CD14-positive monocyte (primary cell): ENCODE results near the gene SDR42E1. TPM values are rescaled to one million over a fixed set of nuclear protein-coding genes. Genes with fewer than 3 reads are reported as not detected.

ENCODE experiments used
- DNase-seq, 3 donors: peaks; one replicate each; pipeline ENCODE4 v3.0.0-alpha.2; 2011 to 2022
- H2AFZ ChIP-seq: 2 replicates; pipeline ENCODE4 v1.6.0; 2012; ENCODE audit warnings: mild to moderate bottlenecking, low read depth, low read length, inconsistent platforms; ENCODE audit not compliant: insufficient read depth, poor library complexity, severe bottlenecking
- H3K27ac ChIP-seq, 2 donors: 1 replicate in 1 of 2; 2 replicates in 1 of 2; pipeline ENCODE4 v1.5.1; 2012 to 2013; ENCODE audit warnings: low read length in 2 of 2, control low read depth in 1 of 2, inconsistent platforms in 1 of 2, low read depth in 1 of 2, mild to moderate bottlenecking in 1 of 2
- H3K27me3 ChIP-seq, 2 donors: one replicate each; pipeline versions ENCODE4 v1.6.0 to v1.6.1; 2011 to 2013; ENCODE audit warnings: low read length in 2 of 2; ENCODE audit not compliant: control insufficient read depth in 2 of 2, insufficient read depth in 2 of 2
- H3K36me3 ChIP-seq, 2 donors: replicated peaks in 1 of 2; 1 replicate in 1 of 2; 2 replicates in 1 of 2; pipeline versions ENCODE4 v1.5.1 to v1.6.1; 2012 to 2013; ENCODE audit warnings: low read length in 2 of 2, control low read depth in 1 of 2, inconsistent platforms in 1 of 2, mild to moderate bottlenecking in 1 of 2; ENCODE audit not compliant: insufficient read depth in 2 of 2, control insufficient read depth in 1 of 2
- H3K4me1 ChIP-seq, 2 donors: 1 replicate in 1 of 2; 2 replicates in 1 of 2; pipeline versions ENCODE4 v1.5.1 to v1.6.1; 2012 to 2013; ENCODE audit warnings: low read length in 2 of 2, control low read depth in 1 of 2, inconsistent platforms in 1 of 2, mild to moderate bottlenecking in 1 of 2, moderate library complexity in 1 of 2; ENCODE audit not compliant: insufficient read depth in 2 of 2, control insufficient read depth in 1 of 2
- H3K4me2 ChIP-seq: replicated peaks from 2 replicates; pipeline ENCODE3; 2012; ENCODE audit warnings: low read length, moderate library complexity, mild to moderate bottlenecking; ENCODE audit not compliant: poor library complexity, severe bottlenecking; ENCODE audit errors: extremely low read depth
- H3K4me3 ChIP-seq, 3 experiments: fragments of 200-600 bp in 1 of 3; sonication (generic) in 1 of 3; replicated peaks in 1 of 3; 1 replicate in 2 of 3; 2 replicates in 1 of 3; pipeline ENCODE4 v1.5.1; 2011 to 2013; ENCODE audit warnings: low read length in 3 of 3, mild to moderate bottlenecking in 3 of 3, control low read depth in 2 of 3, low read depth in 2 of 3, inconsistent platforms in 1 of 3, moderate library complexity in 1 of 3
- H3K79me2 ChIP-seq: 2 replicates; pipeline ENCODE4 v1.6.0; 2012; ENCODE audit warnings: mild to moderate bottlenecking, control low read depth, inconsistent platforms, low read length, moderate library complexity; ENCODE audit not compliant: insufficient read depth
- H3K9ac ChIP-seq: 2 replicates; pipeline ENCODE4 v1.6.0; 2017; ENCODE audit warnings: low read length, mild to moderate bottlenecking; ENCODE audit not compliant: insufficient read depth, poor library complexity, severe bottlenecking
- H3K9me3 ChIP-seq, 2 donors: replicated peaks in 1 of 2; 1 replicate in 1 of 2; 2 replicates in 1 of 2; pipeline versions ENCODE4 v1.5.1 to v1.6.1; 2012 to 2013; ENCODE audit warnings: low read length in 2 of 2, control low read depth in 1 of 2; ENCODE audit not compliant: control insufficient read depth in 1 of 2, insufficient read depth in 1 of 2
- H4K20me1 ChIP-seq: 2 replicates; pipeline ENCODE4 v1.6.0; 2012; ENCODE audit warnings: mild to moderate bottlenecking, low read length, control low read depth, moderate library complexity; ENCODE audit not compliant: insufficient read depth
- H3K27ac Mint-ChIP-seq, 7 donors: one replicate each; pipeline ENCODE4 v1.8.0; 2020; ENCODE audit warnings: mild to moderate bottlenecking in 7 of 7, mixed read lengths in 7 of 7, moderate library complexity in 6 of 7, inconsistent platforms in 2 of 7
- H3K27me3 Mint-ChIP-seq, 3 donors: one replicate each; pipeline ENCODE4 v1.8.0; 2021 to 2022; ENCODE audit warnings: low read depth in 3 of 3, mild to moderate bottlenecking in 3 of 3, mixed read lengths in 3 of 3, moderate library complexity in 3 of 3, inconsistent platforms in 1 of 3
- H3K36me3 Mint-ChIP-seq, 2 donors: one replicate each; pipeline ENCODE4 v1.8.0; 2020; ENCODE audit warnings: mixed read lengths in 2 of 2, inconsistent platforms in 1 of 2, mild to moderate bottlenecking in 1 of 2
- H3K4me1 Mint-ChIP-seq: one replicate; pipeline ENCODE4 v1.8.0; 2020; ENCODE audit warnings: mild to moderate bottlenecking, mixed read lengths
- H3K4me3 Mint-ChIP-seq, 2 donors: one replicate each; pipeline ENCODE4 v1.8.0; 2020; ENCODE audit warnings: mild to moderate bottlenecking in 2 of 2, mixed read lengths in 2 of 2, moderate library complexity in 1 of 2
- H3K9me3 Mint-ChIP-seq, 7 donors: one replicate each; pipeline ENCODE4 v1.8.0; 2020 to 2022; ENCODE audit warnings: mixed read lengths in 7 of 7, mild to moderate bottlenecking in 6 of 7, moderate library complexity in 6 of 7, inconsistent platforms in 2 of 7
- CTCF ChIP-seq: fragments of 200-600 bp; IDR thresholded peaks from one replicate; pipeline ENCODE4 v1.8.0; 2022; ENCODE audit warnings: antibody characterized with exemption, mild to moderate bottlenecking
- WGBS: methylation state at CpG from one replicate; pipeline ENCODE4 v1.1.5; 2013; ENCODE audit warnings: missing lambda C conversion rate; ENCODE audit not compliant: insufficient coverage; 5-methylcytosine and 5-hydroxymethylcytosine counted together
- intact Hi-C, 2 donors: fragments of 100-400 bp; cut with micrococcal nuclease; formaldehyde crosslinking; loops; one replicate each; pipeline versions ENCODE4 v1.15.0 to v1.15.1; 2023
- polyA plus RNA-seq, 3 donors: library from polyadenylated mRNA; depleted of rRNA in 1 of 3; unstranded in 2 of 3; stranded (reverse) in 1 of 3; fragments of 300-500 nt in 2 of 3; fragments of >200 nt in 1 of 3; fragmentation: Illumina TruSeq in 2 of 3; gene quantifications; 1 replicate in 2 of 3; 2 replicates in 1 of 3; pipeline ENCODE4 v1.2.3, GENCODE V29; 2012 to 2021

Gene SDR42E1
- polyA plus RNA-seq, 3 donors, result under 0.01 TPM; not detected in 2

DNA sequence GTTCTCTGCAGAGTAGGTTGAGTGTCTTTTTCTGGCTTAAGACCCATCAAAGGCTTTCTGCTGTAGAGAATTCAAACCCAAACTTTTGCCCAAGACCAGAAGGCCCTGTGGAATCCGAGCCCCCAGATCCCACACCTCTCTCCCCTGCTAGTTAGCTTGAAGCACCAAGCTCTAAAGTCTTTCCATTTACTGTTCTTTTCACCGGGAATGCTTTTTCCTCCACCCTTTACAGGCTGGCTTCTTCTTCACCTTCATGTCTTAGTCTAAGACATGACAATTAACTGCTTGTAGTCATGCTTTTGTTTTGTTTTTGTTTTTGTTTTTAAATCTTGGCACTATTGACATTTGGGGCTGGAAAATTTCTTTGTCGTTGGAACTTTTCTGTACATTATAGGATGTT is 39.2 kb upstream of the SDR42E1 start:
- no peaks in the 10 kb centered on the region for H3K79me2 ChIP-seq
- 57% methylated on average over 1 of the region's 3 CpGs for WGBS
- H3K36me3 ChIP-seq, result no peaks in the 10 kb centered on the region
- no peaks in the 10 kb centered on the region for H3K4me1 ChIP-seq
- H4K20me1 ChIP-seq, result no peaks in the 10 kb centered on the region
- H3K27ac ChIP-seq, result no peak overlapping the region
- H3K4me3 ChIP-seq, result no peak overlapping the region
- peaks cover 2 to 4% of the 10 kb centered on the region in 2 donors for H3K27me3 ChIP-seq
- Mint-ChIP-seq H3K27ac (no peak overlapping the region), H3K4me1 (no peaks in the 10 kb centered on the region), H3K9me3 (peaks cover 0 to under 1% (median 0%) of the 10 kb centered on the region in 7 donors), H3K4me3 (no peak overlapping the region), H3K36me3 (no peaks in the 10 kb centered on the region), H3K27me3 (peaks cover 0 to 11% (median 6%) of the 10 kb centered on the region in 3 donors)
- H2AFZ ChIP-seq, result no peak overlapping the region
- intact Hi-C loops, result no loop called here
- no peak overlapping the region for H3K9ac ChIP-seq
- no peak for DNase-seq
- no peaks in the 10 kb centered on the region for H3K9me3 ChIP-seq
- TF ChIP-seq CTCF, result no peak
- H3K4me2 ChIP-seq, result no peak overlapping the region

DNA sequence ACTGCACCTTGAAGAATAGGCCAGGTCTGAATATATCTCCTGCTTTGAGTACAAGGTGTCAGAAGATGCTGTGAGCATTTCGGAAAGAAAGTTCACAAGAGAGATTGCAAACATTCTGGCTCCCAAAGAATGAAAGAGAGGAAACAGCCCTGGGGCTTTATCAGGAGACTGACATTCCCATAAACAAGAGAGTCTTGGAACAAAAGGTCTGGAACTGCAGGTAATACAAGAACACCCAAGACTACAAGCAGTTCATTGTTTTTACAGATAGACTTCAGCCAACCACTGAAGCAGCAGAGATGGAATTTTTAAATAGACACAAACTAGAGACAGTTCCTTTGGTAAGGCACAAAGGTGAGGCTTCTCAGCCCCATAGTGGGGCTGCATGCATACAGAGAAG is 38.2 kb upstream of the SDR42E1 start:
- Histone ChIP-seq H3K27me3 (peaks cover 2 to 4% of the 10 kb centered on the region in 2 donors), H4K20me1 (no peaks in the 10 kb centered on the region), H3K9ac (no peak overlapping the region), H3K27ac (no peak overlapping the region), H3K4me2 (no peak overlapping the region), H3K79me2 (no peaks in the 10 kb centered on the region), H3K4me1 (no peaks in the 10 kb centered on the region), H3K4me3 (no peak overlapping the region), H3K36me3 (no peaks in the 10 kb centered on the region), H3K9me3 (no peaks in the 10 kb centered on the region), H2AFZ (no peak overlapping the region)
- Mint-ChIP-seq H3K4me1 (no peaks in the 10 kb centered on the region), H3K9me3 (peaks cover 0 to 1% (median 0%) of the 10 kb centered on the region in 7 donors), H3K27me3 (peaks cover under 1 to 12% (median 6%) of the 10 kb centered on the region in 3 donors), H3K27ac (no peak overlapping the region), H3K36me3 (no peaks in the 10 kb centered on the region), H3K4me3 (no peak overlapping the region)
- WGBS, result no CpG with 5 or more reads among the region's 1 CpG
- no peak for DNase-seq
- intact Hi-C loops, result no loop called here
- no peak for TF ChIP-seq CTCF
